HCT116 (cell line): ENCODE measurements around the gene SYNJ1. TPM values are rescaled to one million over a fixed set of nuclear protein-coding genes. Genes with fewer than 3 reads are reported as not detected.

Experiments
- ATAC-seq: fragments of 200-7000 bp; cut with Tn5 transposase; 2 replicates; pipeline ENCODE4 v1.9.1; 2020; ENCODE audit warnings: mild to moderate bottlenecking, moderate library complexity
- BruUV-seq: library from RNA; stranded (reverse); fragments of 400-500 nt; replicated peaks from 2 replicates; lab custom pipeline; 2021; lab: Mats Ljungman, UMichigan
- CTCF ChIA-PET: fragments of 300-600 bp; sonication (Branson Sonifier 250); formaldehyde crosslinking; loops from one replicate; lab custom pipeline; 2021; ENCODE audit warnings: antibody characterized with exemption; lab: Charles Lee
- POLR2A ChIA-PET: fragments of 300-600, 350-600 bp; sonication (Branson Sonifier 250); formaldehyde crosslinking; loops from one replicate; lab custom pipeline; 2021; ENCODE audit warnings: antibody characterized with exemption; lab: Charles Lee
- RAD21 ChIA-PET, 2 experiments: fragments of 300-600 bp; sonication (Branson Sonifier 250); formaldehyde crosslinking; loops; one replicate each; lab custom pipeline; 2023; ENCODE audit warnings: low total read pairs in 2 of 2; ENCODE audit not compliant: uncharacterized antibody in 2 of 2, unreplicated experiment in 2 of 2, low non-redundant PET in 1 of 2; lab: Charles Lee
- DNase-seq: peaks from one replicate; pipeline ENCODE4 v3.0.0-alpha.2; 2010; ENCODE audit warnings: low read depth, low spot score
- H2AFZ ChIP-seq: fragments of 200-600 bp; shearing (Covaris generic), sonication (generic); 2 replicates; pipeline ENCODE4 v1.6.1; 2017; ENCODE audit warnings: low read depth, mixed run types, mixed read lengths, antibody characterized with exemption, low read length; ENCODE audit not compliant: poor library complexity, severe bottlenecking
- H3K27ac ChIP-seq: 2 replicates; pipeline ENCODE4 v1.5.1; 2012; ENCODE audit warnings: low read depth, low read length
- H3K27me3 ChIP-seq: fragments of 200-600 bp; sonication (generic); 2 replicates; pipeline ENCODE4 v1.6.1; 2016; ENCODE audit warnings: mixed run types, low read length, mixed read lengths; ENCODE audit not compliant: insufficient read depth
- H3K36me3 ChIP-seq, 2 experiments: fragments of 200-500 bp in 1 of 2; fragments of 200-600 bp in 1 of 2; sonication (Bioruptor generic) in 1 of 2; sonication (generic) in 1 of 2; 2 replicates each; pipeline versions ENCODE4 v1.5.1 to v1.6.1; 2014 to 2016; ENCODE audit warnings: low read length in 2 of 2, inconsistent platforms in 1 of 2, mixed read lengths in 1 of 2, mixed run types in 1 of 2; ENCODE audit not compliant: insufficient read depth in 2 of 2, control insufficient read depth in 1 of 2
- H3K4me1 ChIP-seq, 2 experiments: fragments of 200-600 bp in 1 of 2; sonication (generic) in 1 of 2; 2 replicates each; pipeline versions ENCODE4 v1.5.1 to v1.6.1; 2012 to 2017; ENCODE audit warnings: low read length in 2 of 2, inconsistent platforms in 1 of 2, mild to moderate bottlenecking in 1 of 2, mixed read lengths in 1 of 2, mixed run types in 1 of 2, moderate library complexity in 1 of 2; ENCODE audit not compliant: insufficient read depth in 2 of 2, control insufficient read depth in 1 of 2
- H3K4me2 ChIP-seq: fragments of 200-600 bp; sonication (generic); 2 replicates; pipeline ENCODE4 v1.6.1; 2017; ENCODE audit warnings: mixed run types, low read length, mixed read lengths
- H3K4me3 ChIP-seq, 2 experiments: fragments of 200-600 bp in 1 of 2; sonication (generic) in 1 of 2; replicated peaks in 1 of 2; 2 replicates each; pipeline ENCODE4 v1.5.1; 2011 to 2016; ENCODE audit warnings: low read length in 2 of 2, control low read depth in 1 of 2, low read depth in 1 of 2, mild to moderate bottlenecking in 1 of 2, mixed read lengths in 1 of 2, mixed run types in 1 of 2
- H3K79me2 ChIP-seq: fragments of 200-600 bp; sonication (generic); 2 replicates; pipeline ENCODE4 v1.6.1; 2017; ENCODE audit warnings: mild to moderate bottlenecking, mixed run types, low read length, moderate library complexity, mixed read lengths; ENCODE audit not compliant: insufficient read depth
- H3K9ac ChIP-seq: fragments of 200-600 bp; sonication (generic); 2 replicates; pipeline ENCODE4 v1.6.1; 2016; ENCODE audit warnings: low read length, mixed read lengths
- H3K9me2 ChIP-seq: fragments of 200-600 bp; sonication (generic), shearing (Covaris generic); 2 replicates; pipeline ENCODE4 v1.6.1; 2017; ENCODE audit warnings: mixed run types, mild to moderate bottlenecking, moderate library complexity; ENCODE audit not compliant: insufficient read depth
- H3K9me3 ChIP-seq, 2 experiments: fragments of 200-500 bp in 1 of 2; fragments of 200-600 bp in 1 of 2; sonication (Bioruptor generic) in 1 of 2; sonication (generic) in 1 of 2; 2 replicates each; pipeline ENCODE4 v1.6.1; 2014 to 2017; ENCODE audit warnings: low read length in 2 of 2, mixed read lengths in 2 of 2, inconsistent platforms in 1 of 2, low read depth in 1 of 2, mild to moderate bottlenecking in 1 of 2, mixed run types in 1 of 2, moderate library complexity in 1 of 2; ENCODE audit not compliant: control insufficient read depth in 1 of 2, insufficient read depth in 1 of 2
- H4K20me1 ChIP-seq: fragments of 200-600 bp; sonication (generic), shearing (Covaris generic); 2 replicates; pipeline ENCODE4 v1.6.1; 2017; ENCODE audit warnings: mixed run types, mild to moderate bottlenecking, moderate library complexity; ENCODE audit not compliant: insufficient read depth
- CBX3 ChIP-seq: IDR thresholded peaks from 2 replicates; pipeline ENCODE4 v1.6.1; 2012; ENCODE audit warnings: low read depth
- CEBPB ChIP-seq: IDR thresholded peaks from 2 replicates; pipeline ENCODE4 v1.6.1; 2012; ENCODE audit warnings: low read depth
- CTCF ChIP-seq, 3 experiments: fragments of 200-600 bp in 1 of 3; sonication (generic) in 1 of 3; IDR thresholded peaks in 2 of 3; conservative IDR thresholded peaks in 1 of 3; 2 replicates each; pipeline ENCODE4 v1.5.1; 2012 to 2017; ENCODE audit warnings: low read depth in 2 of 3, low read length in 2 of 3, antibody characterized with exemption in 1 of 3, borderline replicate concordance in 1 of 3, control low read depth in 1 of 3, mild to moderate bottlenecking in 1 of 3, mixed read lengths in 1 of 3, mixed run types in 1 of 3, moderate library complexity in 1 of 3; ENCODE audit not compliant: insufficient read depth in 1 of 3
- EGR1 ChIP-seq: IDR thresholded peaks from 2 replicates; pipeline ENCODE4 v1.6.1; 2012; ENCODE audit warnings: low read depth
- ELF1 ChIP-seq: IDR thresholded peaks from 2 replicates; pipeline ENCODE4 v1.6.1; 2012; ENCODE audit warnings: low read depth, borderline replicate concordance
- FOSL1 ChIP-seq: IDR thresholded peaks from 2 replicates; pipeline ENCODE4 v1.6.1; 2012; ENCODE audit warnings: low read depth
- JUND ChIP-seq: IDR thresholded peaks from 2 replicates; pipeline ENCODE4 v1.6.1; 2012
- MAX ChIP-seq: IDR thresholded peaks from 2 replicates; pipeline ENCODE4 v1.6.1; 2012
- POLR2A ChIP-seq: IDR thresholded peaks from 2 replicates; pipeline ENCODE4 v1.7.0; 2011; ENCODE audit warnings: borderline replicate concordance; ENCODE audit not compliant: insufficient read depth, insufficient read length; ENCODE audit errors: extremely low read depth
- POLR2AphosphoS5 ChIP-seq: IDR thresholded peaks from 2 replicates; pipeline ENCODE4 v1.6.1; 2011; ENCODE audit warnings: mild to moderate bottlenecking, low read depth, low read length, moderate library complexity
- RAD21 ChIP-seq: IDR thresholded peaks from 2 replicates; pipeline ENCODE4 v1.6.1; 2012; ENCODE audit warnings: low read depth, mild to moderate bottlenecking
- SIN3A ChIP-seq: IDR thresholded peaks from 2 replicates; pipeline ENCODE4 v1.6.1; 2012; ENCODE audit warnings: low read depth
- SP1 ChIP-seq: IDR thresholded peaks from 2 replicates; pipeline ENCODE4 v1.6.1; 2012; ENCODE audit warnings: low read depth
- SRF ChIP-seq: IDR thresholded peaks from 2 replicates; pipeline ENCODE4 v1.6.1; 2012; ENCODE audit warnings: low read depth
- TCF7L2 ChIP-seq: IDR thresholded peaks from 2 replicates; pipeline ENCODE4 v1.7.0; 2011; ENCODE audit warnings: borderline replicate concordance, inconsistent platforms; ENCODE audit not compliant: insufficient read depth, insufficient read length; ENCODE audit errors: extremely low read depth
- YY1 ChIP-seq: IDR thresholded peaks from 2 replicates; pipeline ENCODE4 v1.6.1; 2011; ENCODE audit warnings: low read length, low read depth, moderate library complexity, mild to moderate bottlenecking; ENCODE audit not compliant: insufficient replicate concordance; ENCODE audit errors: extremely low read depth
- ZBTB33 ChIP-seq: IDR thresholded peaks from 2 replicates; pipeline ENCODE4 v1.6.1; 2011; ENCODE audit warnings: mild to moderate bottlenecking, low read length, moderate library complexity; ENCODE audit not compliant: insufficient replicate concordance; ENCODE audit errors: extremely low read depth
- ZFX ChIP-seq: fragments of 450-650 bp; IDR thresholded peaks from 2 replicates; pipeline ENCODE4 v1.6.1; 2017
- ZNF274 ChIP-seq: fragments of 200-500 bp; sonication (Bioruptor generic); IDR thresholded peaks from 2 replicates; pipeline ENCODE4 v1.6.1; 2014; ENCODE audit warnings: mild to moderate bottlenecking, low read depth, low read length, inconsistent platforms
- intact Hi-C: fragments of 100-400 bp; cut with micrococcal nuclease; formaldehyde crosslinking; loops from 2 replicates; pipeline ENCODE4 v1.10.0; 2022
- total RNA-seq: library from RNA; stranded (reverse); gene quantifications from one replicate; pipeline ENCODE4 v1.2.1, GENCODE V29; 2021; ENCODE audit not compliant: unreplicated experiment

The SYNJ1 gene
- total RNA-seq, 1 experiment from 2014 or later = 7.2 TPM

- no peak overlapping the region for H2AFZ ChIP-seq
- H3K4me2 ChIP-seq = no peak overlapping the region
- no peaks in the 10 kb centered on the region; a peak in 1 of 4 replicates for H3K36me3 ChIP-seq
- H3K9me3 ChIP-seq = no peaks in the 10 kb centered on the region; a peak in 1 of 4 replicates
- ChIA-PET CTCF (no interaction called here), RAD21 (no interaction called here), POLR2A (no interaction called here)
- H3K9me2 ChIP-seq = no peaks in the 10 kb centered on the region
- no peak overlapping the region for H3K27ac ChIP-seq
- no peak overlapping the region for H3K9ac ChIP-seq
- H3K4me3 ChIP-seq = no peak overlapping the region
- intact Hi-C loops = no loop called here
- no peaks in the 10 kb centered on the region for H4K20me1 ChIP-seq
- no peaks in the 10 kb centered on the region for H3K27me3 ChIP-seq
- no TSS peak for BruUV-seq
- DNase-seq (no peak), ATAC-seq (no peak)
- no peaks in the 10 kb centered on the region for H3K4me1 ChIP-seq
- TF ChIP-seq FOSL1 = no peak
- no peak for TF ChIP-seq POLR2A
- no peak for TF ChIP-seq EGR1
- no peak for TF ChIP-seq JUND
- no peak for TF ChIP-seq SP1
- TF ChIP-seq TCF7L2 = no peak
- no peak for TF ChIP-seq ZBTB33
- no peak for TF ChIP-seq SIN3A
- TF ChIP-seq MAX = no peak
- TF ChIP-seq CEBPB = no peak
- TF ChIP-seq CTCF (IDR thresholded peaks at IDR 0.05 in 2 of 3, conservative IDR thresholded peaks at IDR 0.05 in 1 of 3; ENCODE audit: borderline replicate concordance in 1 of 3, insufficient read depth in 1 of 3, low read depth in 2 of 3, low read length in 2 of 3) = no peak
- TF ChIP-seq CBX3 = no peak
- TF ChIP-seq ZNF274 = no peak
- no peak for TF ChIP-seq ZFX
- no peak for TF ChIP-seq YY1
- no peak for TF ChIP-seq ELF1
- TF ChIP-seq POLR2AphosphoS5 = no peak
- TF ChIP-seq SRF = no peak
- no peak for TF ChIP-seq RAD21
- no peaks in the 10 kb centered on the region for H3K79me2 ChIP-seq
Measured at GRCh38 chr21:32719085-32719484, 8.7 kb downstream of the SYNJ1 start.
